K562 (cell line): ENCODE data around the gene CAST. TPM values are rescaled to one million over a fixed set of nuclear protein-coding genes. Genes with fewer than 3 reads are reported as not detected.

Source experiments
- ATAC-seq: fragments of 200-7000 bp; cut with Tn5 transposase; 3 replicates; pipeline ENCODE4 v1.9.1; 2020; ENCODE audit warnings: moderate library complexity
- BruUV-seq: library from RNA; stranded (reverse); fragments of 400-500 nt; replicated peaks from 2 replicates; lab custom pipeline; 2021; lab: Mats Ljungman, UMichigan
- CTCF ChIA-PET: fragments of 300-600 bp; formaldehyde crosslinking; extraction: SDS; loops from one replicate; lab custom pipeline; 2021; ENCODE audit warnings: low intra/inter-chr PET ratio; lab: Yijun Ruan, JAX
- POLR2A ChIA-PET: fragments of 300-600, 350-650 bp; sonication (Branson Sonifier 250); formaldehyde crosslinking; extraction: SDS; loops from one replicate; lab custom pipeline; 2021; ENCODE audit warnings: antibody characterized with exemption, inconsistent platforms; lab: Yijun Ruan, JAX
- DNase-seq, 4 experiments: peaks; one replicate each; pipeline versions ENCODE4 v3.0.0 to v3.0.0-alpha.2; 2011 to 2018; ENCODE audit warnings: low spot score in 3 of 4, mixed read lengths in 3 of 4; ENCODE audit errors: extremely low read depth in 1 of 4
- FAIRE-seq: peaks from 2 replicates; lab custom pipeline; 2011; peaks lifted over from hg19 to GRCh38; lab: Jason Lieb, UNC
- H2AFZ ChIP-seq: 2 replicates; pipeline ENCODE4 v1.6.0; 2011; ENCODE audit warnings: low read depth, low read length, control low read depth, inconsistent platforms
- H3K27ac ChIP-seq: fragments of 200-600 bp; 3 replicates; pipeline ENCODE4 v1.8.0; 2011; ENCODE audit warnings: low read depth, mild to moderate bottlenecking, control low read depth, inconsistent platforms, low read length, moderate library complexity, mixed read lengths; ENCODE audit errors: extremely low read depth
- H3K27me3 ChIP-seq, 2 experiments: fragments of 300-600 bp in 1 of 2; 2 replicates in 1 of 2; 3 replicates in 1 of 2; pipeline versions ENCODE4 v1.6.0 to v1.8.0; 2011; ENCODE audit warnings: inconsistent platforms in 2 of 2, low read length in 2 of 2, mild to moderate bottlenecking in 1 of 2, mixed read lengths in 1 of 2, moderate library complexity in 1 of 2; ENCODE audit not compliant: control insufficient read depth in 2 of 2, insufficient read depth in 2 of 2
- H3K36me3 ChIP-seq: fragments of 300-600 bp; 3 replicates; pipeline ENCODE4 v1.8.0; 2011; ENCODE audit warnings: mild to moderate bottlenecking, low read length, inconsistent platforms; ENCODE audit not compliant: control insufficient read depth, insufficient read depth
- H3K4me1 ChIP-seq, 2 experiments: fragments of 200-600 bp in 1 of 2; replicated peaks in 1 of 2; 2 replicates in 1 of 2; 3 replicates in 1 of 2; pipeline versions ENCODE4 v1.5.1 to v1.8.0; 2011; ENCODE audit warnings: inconsistent platforms in 2 of 2, low read length in 2 of 2, mild to moderate bottlenecking in 1 of 2, mixed read lengths in 1 of 2, moderate library complexity in 1 of 2; ENCODE audit not compliant: control insufficient read depth in 2 of 2, insufficient read depth in 2 of 2
- H3K4me2 ChIP-seq: 2 replicates; pipeline ENCODE4 v1.6.1; 2011; ENCODE audit warnings: low read length, control low read depth, inconsistent platforms, mixed read lengths; ENCODE audit not compliant: insufficient read depth
- H3K4me3 ChIP-seq: fragments of 200-600 bp; sonication (generic), shearing (Covaris generic); 2 replicates; pipeline ENCODE4 v1.5.1; 2016; ENCODE audit warnings: control low read depth, inconsistent platforms
- H3K79me2 ChIP-seq: fragments of 200-600 bp; 3 replicates; pipeline ENCODE4 v1.8.0; 2011; ENCODE audit warnings: low read length, inconsistent platforms; ENCODE audit not compliant: control insufficient read depth, insufficient read depth
- H3K9ac ChIP-seq, 2 experiments: 2 replicates each; pipeline versions ENCODE4 v1.6.0 to v1.6.1; 2011; ENCODE audit warnings: low read depth in 2 of 2, low read length in 2 of 2, control low read depth in 1 of 2, inconsistent platforms in 1 of 2, mild to moderate bottlenecking in 1 of 2, mixed read lengths in 1 of 2; ENCODE audit not compliant: insufficient read depth in 1 of 2
- H3K9me1 ChIP-seq: one replicate; pipeline ENCODE4 v1.6.0; 2011; ENCODE audit warnings: inconsistent platforms, mild to moderate bottlenecking, low read length, moderate library complexity; ENCODE audit not compliant: control insufficient read depth, insufficient read depth
- H3K9me3 ChIP-seq: replicated peaks from 2 replicates; pipeline ENCODE4 v1.5.1; 2011; ENCODE audit warnings: low read depth, low read length, inconsistent platforms; ENCODE audit not compliant: control insufficient read depth, insufficient read depth
- H4K20me1 ChIP-seq: replicated peaks from 2 replicates; pipeline ENCODE4 v1.6.1; 2011; ENCODE audit warnings: low read length, inconsistent platforms, mixed read lengths; ENCODE audit not compliant: control insufficient read depth, insufficient read depth
- CBX5 ChIP-seq: IDR thresholded peaks from 2 replicates; pipeline ENCODE4 v1.6.1; 2014; ENCODE audit warnings: low read depth, borderline replicate concordance
- CREB1 ChIP-seq, 2 experiments: sonication (generic) in 1 of 2; formaldehyde crosslinking in 1 of 2; IDR thresholded peaks; 2 replicates each; pipeline versions ENCODE4 v1.6.1 to v1.8.0; 2012 to 2022; ENCODE audit warnings: inconsistent platforms in 1 of 2, mild to moderate bottlenecking in 1 of 2, missing genetic modification reagents in 1 of 2, moderate library complexity in 1 of 2
- MAFK ChIP-seq: IDR thresholded peaks from 2 replicates; pipeline ENCODE4 v1.6.1; 2011; ENCODE audit warnings: low read length, improper control_type of control experiment
- PHF21A ChIP-seq: fragments of 450-650 bp; IDR thresholded peaks from 2 replicates; pipeline ENCODE4 v1.6.1; 2017; ENCODE audit warnings: low read depth, borderline replicate concordance
- SAFB2 ChIP-seq: fragments of 200-400 bp; formaldehyde crosslinking; IDR thresholded peaks from 2 replicates; pipeline ENCODE4 v1.6.1; 2018; ENCODE audit warnings: borderline replicate concordance, low read length, low read depth, moderate library complexity; ENCODE audit not compliant: severe bottlenecking
- TOE1 ChIP-seq, 2 experiments: fragments of 450-650 bp in 1 of 2; sonication (generic) in 1 of 2; formaldehyde crosslinking in 1 of 2; IDR thresholded peaks; 2 replicates each; pipeline versions ENCODE4 v1.7.1 to v1.8.0; 2016 to 2022; ENCODE audit warnings: borderline replicate concordance in 2 of 2, mild to moderate bottlenecking in 2 of 2, antibody characterized with exemption in 1 of 2, inconsistent platforms in 1 of 2, low read depth in 1 of 2, missing genetic modification reagents in 1 of 2, moderate library complexity in 1 of 2
- WGBS: fragments of 100-300 bp; shearing (Covaris generic); methylation state at CpG from one replicate; pipeline ENCODE4 v1.1.6; 2016; ENCODE audit warnings: low coverage, mixed read lengths; ENCODE audit not compliant: insufficient coverage; ENCODE audit errors: missing lambda C conversion rate; 5-methylcytosine and 5-hydroxymethylcytosine counted together
- in situ Hi-C: fragments of 300-500 bp; cut with MboI; formaldehyde crosslinking; loops from 4 replicates; pipeline ENCODE4 v1.15.0; 2018; ENCODE audit warnings: inconsistent platforms, mixed read lengths
- intact Hi-C: fragments of 100-400 bp; cut with micrococcal nuclease; formaldehyde crosslinking; loops from 2 replicates; pipeline ENCODE4 v1.14.2; 2022
- polyA plus RNA-seq, 8 experiments: library from polyadenylated mRNA; depleted of rRNA in 4 of 8; stranded (reverse) in 5 of 8; unstranded in 3 of 8; fragments of >200 nt; fragmentation: Nextera tagmentation in 2 of 8; fragmentation: Illumina TruSeq in 1 of 8; extraction: Ambion mirVana in 2 of 8; extraction: Trizol in 1 of 8; gene quantifications; 2 replicates each; pipeline versions ENCODE4 v1.2.1 to v1.2.3, GENCODE V29; 2011 to 2014; ENCODE audit warnings: inconsistent platforms in 1 of 8, missing spikeins in 1 of 8
- total RNA-seq, 7 experiments: library from RNA; depleted of rRNA in 6 of 7; stranded (reverse); fragments of >200 nt in 6 of 7; fragmentation: Illumina TruSeq in 2 of 7; extraction: Trizol in 2 of 7; gene quantifications; 2 replicates each; pipeline versions ENCODE4 v1.2.1 to v1.2.3, GENCODE V29; 2011 to 2021; ENCODE audit warnings: low replicate concordance in 1 of 7
- TF ChIP-seq, protein P1 (sequence below): fragments of 450-650 bp; IDR thresholded peaks from 2 replicates; pipeline ENCODE4 v1.6.1; 2016; ENCODE audit warnings: borderline replicate concordance
- TF ChIP-seq, protein P2 (sequence below): fragments of 250-450 bp; sonication (Bioruptor Pico); IDR thresholded peaks from 2 replicates; pipeline ENCODE4 v1.4.0; 2020; ENCODE audit warnings: mild to moderate bottlenecking, moderate library complexity
- TF ChIP-seq, protein P3 (sequence below): sonication (generic); formaldehyde crosslinking; IDR thresholded peaks from 2 replicates; pipeline ENCODE4 v1.8.0; 2022; ENCODE audit warnings: missing genetic modification reagents, mild to moderate bottlenecking, moderate library complexity, borderline replicate concordance

The CAST gene
- total and polyA plus RNA-seq, 9 of the 15 experiments (the other 6 are each of a cell fraction or from before 2014, with no cell fraction given), result 55.5 to 136 (median 86.1) TPM

DNA sequence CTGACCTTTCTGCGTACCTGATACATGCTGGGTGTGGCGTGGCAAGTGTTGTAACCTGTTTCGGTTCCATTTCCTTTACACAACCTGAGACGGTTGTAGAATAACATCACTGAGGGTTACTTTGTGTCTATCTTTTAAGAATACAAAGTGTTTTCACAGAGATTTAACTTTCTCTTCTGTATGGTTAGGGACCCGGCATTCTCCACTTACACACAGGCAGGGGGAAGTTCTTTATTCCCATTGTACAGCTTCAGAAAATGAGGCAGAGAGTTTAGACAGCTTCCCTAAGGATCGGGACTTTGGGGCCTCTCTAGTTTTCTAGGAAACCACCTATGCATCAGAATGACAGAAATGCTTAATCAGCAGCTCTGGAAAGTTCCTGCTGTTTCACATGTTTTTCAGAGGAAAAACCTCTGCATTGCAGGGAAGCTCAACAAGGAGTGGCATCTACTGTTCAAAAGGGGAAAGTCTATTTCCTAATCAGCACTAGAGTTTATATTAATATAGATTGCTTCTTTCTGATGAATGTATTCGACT is 41.3 kb downstream of the CAST start (continued):
- TF ChIP-seq, protein P1, sequence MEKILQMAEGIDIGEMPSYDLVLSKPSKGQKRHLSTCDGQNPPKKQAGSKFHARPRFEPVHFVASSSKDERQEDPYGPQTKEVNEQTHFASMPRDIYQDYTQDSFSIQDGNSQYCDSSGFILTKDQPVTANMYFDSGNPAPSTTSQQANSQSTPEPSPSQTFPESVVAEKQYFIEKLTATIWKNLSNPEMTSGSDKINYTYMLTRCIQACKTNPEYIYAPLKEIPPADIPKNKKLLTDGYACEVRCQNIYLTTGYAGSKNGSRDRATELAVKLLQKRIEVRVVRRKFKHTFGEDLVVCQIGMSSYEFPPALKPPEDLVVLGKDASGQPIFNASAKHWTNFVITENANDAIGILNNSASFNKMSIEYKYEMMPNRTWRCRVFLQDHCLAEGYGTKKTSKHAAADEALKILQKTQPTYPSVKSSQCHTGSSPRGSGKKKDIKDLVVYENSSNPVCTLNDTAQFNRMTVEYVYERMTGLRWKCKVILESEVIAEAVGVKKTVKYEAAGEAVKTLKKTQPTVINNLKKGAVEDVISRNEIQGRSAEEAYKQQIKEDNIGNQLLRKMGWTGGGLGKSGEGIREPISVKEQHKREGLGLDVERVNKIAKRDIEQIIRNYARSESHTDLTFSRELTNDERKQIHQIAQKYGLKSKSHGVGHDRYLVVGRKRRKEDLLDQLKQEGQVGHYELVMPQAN, result no peak
- TF ChIP-seq MAFK (peak; percentile 80), CBX5 (no peak)
- TF ChIP-seq, protein P2, sequence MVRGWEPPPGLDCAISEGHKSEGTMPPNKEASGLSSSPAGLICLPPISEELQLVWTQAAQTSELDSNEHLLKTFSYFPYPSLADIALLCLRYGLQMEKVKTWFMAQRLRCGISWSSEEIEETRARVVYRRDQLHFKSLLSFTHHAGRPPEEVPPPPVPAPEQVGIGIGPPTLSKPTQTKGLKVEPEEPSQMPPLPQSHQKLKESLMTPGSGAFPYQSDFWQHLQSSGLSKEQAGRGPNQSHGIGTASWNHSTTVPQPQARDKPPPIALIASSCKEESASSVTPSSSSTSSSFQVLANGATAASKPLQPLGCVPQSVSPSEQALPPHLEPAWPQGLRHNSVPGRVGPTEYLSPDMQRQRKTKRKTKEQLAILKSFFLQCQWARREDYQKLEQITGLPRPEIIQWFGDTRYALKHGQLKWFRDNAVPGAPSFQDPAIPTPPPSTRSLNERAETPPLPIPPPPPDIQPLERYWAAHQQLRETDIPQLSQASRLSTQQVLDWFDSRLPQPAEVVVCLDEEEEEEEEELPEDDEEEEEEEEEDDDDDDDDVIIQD (CRISPR knock-in tag), result no peak

DNA sequence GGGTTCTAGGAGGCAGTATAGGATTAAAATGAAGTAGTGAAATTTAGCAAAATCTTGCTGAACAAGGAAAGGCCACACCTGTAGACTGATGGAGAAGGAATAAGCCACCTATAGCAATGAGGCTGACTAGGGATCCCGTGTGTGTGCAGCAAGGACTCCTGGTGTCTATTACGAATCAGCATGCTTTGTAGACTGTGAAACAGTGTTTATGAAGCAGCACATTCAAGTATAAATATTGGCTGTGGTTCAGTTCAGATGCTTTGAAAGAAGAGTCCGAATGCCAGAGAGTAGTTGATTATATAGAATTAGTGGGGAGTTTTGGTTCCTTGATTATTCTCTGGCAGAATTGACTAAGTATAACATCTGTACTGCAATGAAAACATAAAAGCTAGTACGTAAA is 41.8 kb downstream of the CAST start:
- Histone ChIP-seq H4K20me1 (0 out of 2 replicates have a peak, but pooled peaks cover 5% of the 10 kb centered on the region), H3K4me1 (peaks cover 18 to 37% of the 10 kb centered on the region in 2 experiments), H2AFZ (no peak overlapping the region), H3K79me2 (peaks cover 53% of the 10 kb centered on the region)
- 40% methylated on average over 4 of the region's 4 CpGs for WGBS
- ATAC-seq (no peak), FAIRE-seq (no peak)
- BruUV-seq, result no TSS peak
- in situ Hi-C loops, result no loop called here
- POLR2A ChIA-PET, result interaction anchor here (1.3 to 3.5 kb wide), 5 partner anchors 9 to 20 kb away, joined by 3 to 28 read pairs (median 6); no protein-coding TSS in a partner anchor
- TF ChIP-seq CREB1 (IDR thresholded peaks at IDR 0.05) (no peak), CREB1 (CRISPR knock-in tag; IDR thresholded peaks at IDR 0.05) (no peak), SAFB2 (no peak), TOE1 (IDR thresholded peaks at IDR 0.05; ENCODE audit: borderline replicate concordance) (no peak), TOE1 (CRISPR knock-in tag; IDR thresholded peaks at IDR 0.05; ENCODE audit: borderline replicate concordance, low read depth) (no peak), PHF21A (0 out of 2 replicates have a peak, but pooled peaks have one; percentile 7)
- TF ChIP-seq, protein P3, sequence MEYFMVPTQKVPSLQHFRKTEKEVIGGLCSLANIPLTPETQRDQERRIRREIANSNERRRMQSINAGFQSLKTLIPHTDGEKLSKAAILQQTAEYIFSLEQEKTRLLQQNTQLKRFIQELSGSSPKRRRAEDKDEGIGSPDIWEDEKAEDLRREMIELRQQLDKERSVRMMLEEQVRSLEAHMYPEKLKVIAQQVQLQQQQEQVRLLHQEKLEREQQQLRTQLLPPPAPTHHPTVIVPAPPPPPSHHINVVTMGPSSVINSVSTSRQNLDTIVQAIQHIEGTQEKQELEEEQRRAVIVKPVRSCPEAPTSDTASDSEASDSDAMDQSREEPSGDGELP (CRISPR knock-in tag), result no peak
- TF ChIP-seq, all 486 proteins: peak for 1
- Histone ChIP-seq H3K27ac (peak overlapping the region; percentile 90; the same call in 1 of the 3 replicates), H3K27me3 (no peaks in the 10 kb centered on the region), H3K4me2 (peak overlapping the region; percentile 98), H3K9me1 (no peaks in the 10 kb centered on the region), H3K9me3 (no peaks in the 10 kb centered on the region), H3K36me3 (no peaks in the 10 kb centered on the region), H3K4me3 (peak overlapping the region; percentile 72), H3K9ac (no peak overlapping the region; a peak in 1 of 4 replicates)
- intact Hi-C loops, result no loop called here
- CTCF ChIA-PET, result interaction anchor here (0.5 to 1.0 kb wide), 2 partner anchors 25 to 970 kb away, joined by 3 read pairs; no protein-coding TSS in a partner anchor
- no peak for DNase-seq
